ENCODE results near the gene ACAA2.

The ACAA2 gene

DNA sequence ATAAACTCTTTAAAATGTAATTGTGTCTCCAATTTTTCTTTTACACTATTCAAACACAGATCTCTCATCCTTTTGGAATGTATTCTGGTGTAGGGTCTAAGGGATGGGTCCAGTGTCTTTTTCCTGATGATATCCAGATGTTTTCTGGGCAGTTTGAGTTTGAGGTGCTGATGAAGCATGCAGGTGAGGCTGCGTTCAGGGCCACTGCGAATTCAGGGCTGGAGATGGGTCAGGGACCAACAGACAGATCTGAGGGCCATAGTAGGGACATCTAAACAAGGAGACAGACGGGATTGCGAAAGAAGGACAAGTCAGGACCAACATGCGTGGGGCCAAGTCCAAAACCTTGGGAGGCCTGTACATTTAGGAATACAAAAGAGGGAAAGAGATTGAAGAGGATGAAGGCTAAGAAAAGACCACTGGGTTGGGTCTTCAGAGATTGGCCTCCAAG is 70.2 kb downstream of the ACAA2 start:
- no peak for DNase-seq (ENCODE audit: low spot score)

DNA sequence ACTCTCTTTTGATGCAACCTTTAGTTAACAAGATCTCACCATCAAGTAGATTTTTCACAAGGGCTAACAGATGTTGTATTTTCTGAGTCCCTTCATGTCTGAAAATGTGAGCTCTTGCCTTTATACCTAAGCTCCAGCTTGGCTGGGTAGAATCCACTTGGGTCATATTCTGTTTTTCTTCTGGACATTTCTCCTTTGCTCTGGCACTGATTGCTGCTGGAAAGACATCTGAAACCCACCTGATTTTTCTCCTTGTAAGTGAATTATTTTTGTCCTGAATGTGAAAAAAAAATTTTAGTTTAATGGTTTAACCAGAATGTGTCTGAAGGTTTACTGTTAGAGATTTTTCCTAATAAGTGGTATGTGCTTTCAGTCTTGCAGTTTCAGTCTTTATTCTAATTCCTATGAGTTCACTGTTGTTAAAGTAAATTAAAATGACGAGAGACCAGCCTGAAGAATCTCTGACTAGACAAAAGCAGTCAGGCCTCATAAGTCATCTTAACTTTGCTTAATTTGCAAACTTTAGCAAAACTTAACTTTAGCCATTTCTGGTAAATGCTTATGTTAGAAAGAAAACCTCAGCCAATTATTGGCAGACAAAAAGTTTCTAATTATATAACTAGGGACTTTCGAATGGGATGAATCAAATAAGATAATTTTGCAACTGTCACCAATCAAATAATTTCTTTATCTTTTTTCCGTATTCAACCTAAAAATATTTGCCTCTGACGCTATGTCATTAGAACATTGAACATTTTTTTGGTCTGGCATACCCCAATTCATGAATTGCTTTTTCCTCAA is 70.8 kb downstream of the ACAA2 start:
- no peak for DNase-seq (ENCODE audit: low spot score)

- DNase-seq (ENCODE audit: low spot score) = no peak
Observed at GRCh38 chr18:49739275-49739674, 74.1 kb downstream of the ACAA2 start.

GRCh38 chr18:49738721-49739120 is 74.6 kb downstream of the ACAA2 start:
- no peak for DNase-seq (ENCODE audit: low spot score)

GRCh38 chr18:49734836-49735235 is 78.5 kb downstream of the ACAA2 start:
- DNase-seq (ENCODE audit: low spot score) = no peak

DNA sequence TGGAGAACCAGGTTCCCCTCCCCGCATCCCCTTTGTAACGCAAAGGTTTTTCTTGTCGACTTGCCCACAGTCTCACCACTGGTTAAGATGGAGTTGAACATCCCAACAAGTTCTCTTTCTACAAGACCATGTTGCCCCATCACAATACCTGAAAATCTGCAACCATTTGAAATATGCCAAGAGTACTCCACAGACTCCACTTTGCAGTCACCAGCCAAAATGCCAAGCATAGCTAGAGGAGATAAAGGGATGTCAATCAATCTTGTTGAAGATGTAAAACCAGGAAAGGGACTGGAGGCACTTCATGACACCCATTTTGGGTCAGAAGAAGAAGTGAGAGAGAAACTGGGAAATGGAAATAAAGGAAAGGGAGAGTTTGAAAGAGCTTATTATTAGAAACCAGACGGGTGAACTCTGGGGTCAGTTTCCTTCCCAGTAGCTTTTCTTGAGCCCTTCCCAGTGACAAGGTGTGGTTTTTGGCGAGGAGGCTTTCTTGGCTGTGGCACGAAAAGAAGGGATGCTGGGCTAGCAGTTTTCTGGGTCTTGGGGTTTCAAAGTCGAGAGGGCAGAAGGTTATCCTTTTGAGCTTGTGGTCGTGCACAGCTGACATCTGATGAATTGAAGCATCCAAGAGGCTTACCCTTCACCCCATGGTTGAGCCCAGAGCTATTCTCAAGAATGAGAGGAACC is 79.3 kb downstream of the ACAA2 start:
- DNase-seq (ENCODE audit: low spot score) = no peak

GRCh38 chr18:49733321-49733720 is 80.0 kb downstream of the ACAA2 start:
- DNase-seq (ENCODE audit: low spot score) = no peak

Measured in AG20443 (cell line).